CD4-positive, alpha-beta T cell treated with Interleukin-17A for 1 hour (primary cell): Measurements from ENCODE around the gene PYGO1.
"Not testable (repeated sequence)": the region's sequence is repeated elsewhere in the genome, so short reads cannot be mapped to it uniquely, and the experiment has no call there.

Experiments used
- DNase-seq: peaks from one replicate; pipeline ENCODE4 v3.0.0-alpha.2; 2020

The PYGO1 gene, protein sequence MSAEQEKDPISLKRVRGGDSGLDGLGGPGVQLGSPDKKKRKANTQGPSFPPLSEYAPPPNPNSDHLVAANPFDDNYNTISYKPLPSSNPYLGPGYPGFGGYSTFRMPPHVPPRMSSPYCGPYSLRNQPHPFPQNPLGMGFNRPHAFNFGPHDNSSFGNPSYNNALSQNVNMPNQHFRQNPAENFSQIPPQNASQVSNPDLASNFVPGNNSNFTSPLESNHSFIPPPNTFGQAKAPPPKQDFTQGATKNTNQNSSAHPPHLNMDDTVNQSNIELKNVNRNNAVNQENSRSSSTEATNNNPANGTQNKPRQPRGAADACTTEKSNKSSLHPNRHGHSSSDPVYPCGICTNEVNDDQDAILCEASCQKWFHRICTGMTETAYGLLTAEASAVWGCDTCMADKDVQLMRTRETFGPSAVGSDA

DNA sequence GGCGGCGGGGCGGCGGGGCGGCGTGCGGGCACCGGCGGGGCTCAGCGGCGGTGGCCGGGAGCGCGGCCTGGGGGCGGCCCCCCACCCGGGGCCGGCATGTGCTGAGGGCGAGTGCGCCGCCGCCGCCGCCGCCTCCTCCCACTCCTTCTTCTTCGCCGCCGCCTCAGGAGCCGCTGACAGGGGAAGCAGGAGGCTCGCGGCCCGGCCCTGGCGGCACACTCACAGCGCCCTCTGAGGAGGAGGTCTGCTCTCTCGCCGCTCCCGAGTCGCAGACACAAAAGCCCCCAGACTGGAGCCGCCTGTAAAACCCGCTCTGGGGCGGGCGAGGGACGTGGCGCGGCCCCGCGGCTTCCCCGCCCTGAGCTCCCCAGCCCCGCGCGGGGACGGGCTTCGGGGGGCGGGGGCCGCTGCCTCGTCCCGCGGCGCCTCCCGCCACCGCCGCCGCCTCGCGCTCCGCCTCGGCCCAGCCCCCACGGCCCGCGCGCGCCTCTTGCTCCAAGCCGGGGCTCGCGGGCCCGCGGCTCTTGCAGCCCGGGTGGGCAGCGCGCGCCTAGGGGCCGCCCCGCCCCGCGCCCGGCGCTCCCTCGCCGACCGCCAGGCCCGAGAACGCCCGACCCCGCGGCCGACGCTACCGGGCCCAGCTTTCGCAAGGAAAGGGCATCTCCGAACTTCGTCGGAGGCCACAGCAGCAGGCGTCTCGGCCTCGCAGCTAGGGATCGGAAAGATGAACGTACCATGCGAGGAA lies at the start of gene PYGO1:
Gene PYGO1 (minus strand): TSS at position 276 of the 745 bp plus-strand sequence. CDS start 462 bp downstream, outside the sequence.
- DNase-seq = peak; percentile 18

DNA sequence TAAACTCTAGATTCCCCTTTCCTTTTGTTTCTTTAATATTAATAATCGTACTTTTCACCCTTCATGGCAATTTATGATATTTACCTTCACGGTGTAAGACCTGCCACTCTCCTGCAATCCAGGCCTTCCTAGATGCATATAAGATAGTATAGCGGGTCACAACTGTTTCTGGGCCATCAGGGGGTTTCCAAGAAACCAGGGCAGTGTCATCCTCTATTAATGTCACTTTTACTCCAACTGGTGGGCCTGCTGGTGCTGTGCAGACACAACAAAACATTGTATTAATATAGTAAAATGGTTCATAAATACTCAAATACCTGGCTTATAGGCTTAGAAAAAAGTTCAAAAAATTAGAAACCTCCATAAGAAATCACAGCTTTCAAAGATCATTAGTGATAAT lies 48.9 kb upstream of the PYGO1 start:
- DNase-seq = no peak

DNA sequence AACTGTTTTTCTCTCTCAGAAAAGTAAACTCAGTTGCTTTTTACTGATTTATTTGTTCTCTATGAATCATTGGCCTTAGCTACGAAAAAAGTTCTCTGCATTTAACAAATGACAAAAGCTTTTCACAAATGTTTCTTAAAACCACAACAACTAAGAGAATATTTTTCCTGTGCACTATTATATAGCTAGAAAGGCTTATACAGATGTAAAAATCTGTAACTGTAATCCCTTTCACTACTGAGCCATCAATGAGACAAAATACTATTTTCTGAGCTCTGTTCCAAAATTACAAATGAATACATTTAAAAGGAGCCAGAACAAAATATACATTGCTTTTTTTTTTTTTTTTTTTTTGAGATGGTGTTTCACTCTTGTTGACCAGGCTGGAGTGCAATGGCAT lies 45.6 kb upstream of the PYGO1 start:
- DNase-seq = no peak

DNA sequence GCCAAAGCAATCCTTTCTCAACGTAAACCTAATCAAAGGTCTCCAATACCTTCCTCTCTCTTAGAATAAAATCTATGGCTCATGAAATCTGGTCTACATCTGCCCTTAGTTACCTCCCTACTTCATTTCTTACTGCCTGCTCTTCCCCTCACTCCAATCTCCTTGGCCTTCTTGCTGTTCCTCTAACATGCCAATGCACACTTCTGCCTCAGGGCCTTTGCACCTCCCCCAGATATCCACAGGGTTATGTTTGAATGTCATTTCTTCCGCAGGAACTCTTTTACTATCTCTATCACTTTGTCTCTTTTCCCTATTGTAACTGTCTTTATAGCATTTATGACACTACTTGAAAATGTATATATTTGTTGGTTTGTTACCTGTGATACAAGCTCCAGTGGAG lies 44.3 kb upstream of the PYGO1 start:
- DNase-seq = no peak

DNA sequence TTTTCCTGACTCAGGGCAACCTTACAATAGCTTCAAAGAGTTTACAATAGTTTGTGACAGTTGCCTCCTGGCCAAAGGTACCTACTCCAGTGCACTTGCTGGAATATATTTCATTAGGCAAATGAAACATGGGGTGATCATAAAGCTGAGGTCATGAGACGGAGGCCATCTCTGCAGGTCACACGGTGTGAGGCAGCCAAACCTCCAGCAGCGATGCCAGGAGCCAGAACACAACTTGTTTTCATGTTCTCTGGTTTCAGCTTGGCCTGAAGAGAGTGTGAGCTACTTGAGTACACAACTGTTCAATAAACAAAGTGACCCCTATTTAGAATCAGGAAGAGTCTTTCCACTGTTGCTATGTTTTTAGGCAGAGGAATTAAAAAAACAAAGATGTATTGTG lies 42.7 kb upstream of the PYGO1 start:
- no peak for DNase-seq

DNA sequence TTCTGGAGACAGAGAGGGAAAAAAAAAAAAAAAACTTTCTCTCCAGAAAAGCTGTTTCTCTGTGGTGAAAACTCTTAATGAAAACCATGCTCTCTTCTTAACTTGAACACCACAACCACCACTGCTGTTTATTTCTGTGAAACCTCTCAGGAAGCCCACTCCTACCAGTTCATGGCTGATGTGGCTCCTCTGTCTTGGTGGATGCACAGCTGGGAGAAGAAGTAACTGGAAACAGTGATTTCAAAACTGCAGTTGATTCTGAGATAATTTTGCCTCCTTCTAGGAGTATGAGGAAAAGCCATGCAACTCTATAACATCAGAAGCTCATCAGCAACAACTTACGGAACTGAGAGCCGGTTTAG lies 40.2 kb upstream of the PYGO1 start:
- DNase-seq = no peak

DNA sequence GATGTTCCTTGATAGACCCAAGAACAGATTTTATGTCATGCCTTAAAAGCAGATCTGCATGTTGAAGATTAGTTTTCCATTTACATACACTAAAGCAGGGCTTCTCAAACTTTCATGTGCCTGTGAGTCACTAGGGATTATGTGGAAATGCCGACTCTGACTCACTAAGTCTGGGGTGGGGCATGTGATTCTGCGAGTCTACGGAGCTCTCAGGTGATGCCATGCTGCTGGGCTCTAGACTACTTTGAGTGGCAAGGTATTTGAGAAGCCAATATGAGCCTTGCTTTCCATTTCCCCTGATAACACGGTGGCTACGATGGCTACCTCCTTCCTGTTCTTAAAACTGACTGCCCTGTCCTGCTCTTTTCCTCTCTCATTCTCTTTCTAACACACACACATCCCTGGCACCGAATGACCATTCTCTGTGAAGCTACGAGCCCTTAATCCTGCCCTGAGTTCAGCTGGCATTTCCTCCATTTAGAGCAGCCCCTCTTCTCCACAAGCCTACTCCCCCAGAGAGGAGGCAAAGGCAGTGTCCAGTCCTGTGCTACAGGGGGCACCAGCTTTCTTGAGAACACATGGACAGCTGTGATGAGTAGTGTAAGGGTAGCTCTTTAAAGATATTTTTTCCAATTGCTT lies 39.7 kb upstream of the PYGO1 start:
- no peak for DNase-seq

DNA sequence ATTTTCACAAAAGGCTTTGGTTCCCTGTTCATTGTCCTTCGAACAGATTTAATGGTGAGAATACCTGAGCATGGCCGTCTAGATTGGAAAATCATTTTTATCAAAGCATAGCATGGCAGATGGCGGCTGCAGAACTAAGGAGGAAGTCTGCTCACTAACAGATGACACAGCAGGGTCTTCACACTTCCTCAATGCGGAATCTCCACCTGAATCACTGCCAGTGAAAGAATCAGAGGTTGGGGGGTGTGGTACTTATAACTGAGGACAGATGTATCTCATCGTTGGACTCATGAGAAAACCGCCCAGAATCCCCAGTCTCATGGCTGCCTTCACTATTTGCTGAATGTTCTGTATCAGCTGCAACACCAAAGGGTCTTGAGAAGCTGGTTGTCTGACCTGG lies 31.6 kb upstream of the PYGO1 start:
- no peak for DNase-seq

DNA sequence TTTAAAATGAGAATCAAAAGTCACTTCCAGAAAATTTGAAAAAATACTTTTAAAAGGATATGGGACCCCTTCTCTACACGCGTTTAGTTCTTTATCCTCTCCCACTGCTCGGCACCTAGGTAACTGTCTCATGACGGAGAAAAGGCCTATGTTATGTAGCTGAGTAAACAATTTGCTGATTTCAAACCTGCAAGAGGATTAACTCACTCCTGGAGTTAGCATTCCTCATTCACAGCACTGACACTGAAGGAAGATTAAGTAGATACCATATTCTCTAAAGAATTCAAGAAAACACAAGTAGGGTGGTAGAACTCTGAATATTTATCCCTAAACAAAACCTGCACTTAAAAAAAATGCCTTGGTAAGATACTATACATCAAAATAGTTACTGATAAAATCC lies 30.2 kb upstream of the PYGO1 start:
- no peak for DNase-seq

DNA sequence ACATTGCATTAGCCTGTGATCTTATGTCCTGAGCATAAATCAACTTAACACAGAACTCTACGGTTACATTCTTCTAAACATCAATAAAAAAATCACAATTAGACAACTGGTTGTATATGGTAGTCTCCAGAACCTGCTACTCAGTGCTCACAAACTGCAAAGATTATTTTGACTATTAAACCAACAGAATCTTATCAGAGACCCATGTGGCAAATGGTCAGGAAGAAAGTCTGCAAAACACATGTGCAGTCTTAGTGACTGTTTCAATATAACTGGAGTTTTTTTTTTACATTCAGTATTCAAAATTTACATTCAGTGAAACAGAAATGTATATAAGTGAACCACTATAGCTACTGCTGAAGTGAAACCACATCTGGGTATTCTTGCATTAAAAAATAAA lies 27.3 kb upstream of the PYGO1 start:
- DNase-seq = no peak

DNA sequence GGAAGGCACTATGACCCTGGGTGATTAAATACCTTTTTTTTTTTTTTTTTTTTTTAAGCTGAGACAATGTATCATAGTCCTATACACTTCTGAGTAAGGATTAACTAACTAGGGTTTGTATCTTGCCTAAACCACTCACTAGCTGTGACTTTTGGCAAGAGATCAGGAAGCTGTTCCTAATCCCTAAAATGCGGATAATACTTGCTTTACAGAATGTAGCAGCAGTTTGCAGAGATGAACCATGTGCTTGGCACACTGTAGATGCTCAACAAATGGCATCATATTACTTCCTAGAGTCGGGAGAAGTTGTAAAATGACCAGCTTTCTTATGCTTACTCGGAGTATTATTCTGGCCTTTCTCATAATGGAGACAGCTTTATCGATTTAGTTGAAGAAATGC lies 25.6 kb upstream of the PYGO1 start:
- no peak for DNase-seq

DNA sequence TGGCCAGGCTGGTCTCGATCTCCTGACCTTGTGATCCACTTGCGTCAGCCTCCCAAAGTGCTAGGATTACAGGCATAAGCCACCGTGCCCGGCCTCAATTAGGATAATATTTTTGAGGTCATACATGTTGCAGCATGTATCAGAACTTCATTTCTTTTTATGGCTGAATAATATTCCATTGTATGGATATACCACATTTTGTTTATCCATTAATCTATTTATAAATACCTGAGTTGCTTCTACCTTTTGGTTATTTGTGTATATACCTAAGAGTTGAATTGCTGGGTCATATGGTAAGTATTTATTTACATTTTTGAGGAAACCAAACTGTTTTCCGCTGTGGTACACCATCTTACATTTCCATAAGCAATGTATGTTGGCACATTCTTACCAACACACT lies 18.1 kb upstream of the PYGO1 start:
- DNase-seq = no peak

DNA sequence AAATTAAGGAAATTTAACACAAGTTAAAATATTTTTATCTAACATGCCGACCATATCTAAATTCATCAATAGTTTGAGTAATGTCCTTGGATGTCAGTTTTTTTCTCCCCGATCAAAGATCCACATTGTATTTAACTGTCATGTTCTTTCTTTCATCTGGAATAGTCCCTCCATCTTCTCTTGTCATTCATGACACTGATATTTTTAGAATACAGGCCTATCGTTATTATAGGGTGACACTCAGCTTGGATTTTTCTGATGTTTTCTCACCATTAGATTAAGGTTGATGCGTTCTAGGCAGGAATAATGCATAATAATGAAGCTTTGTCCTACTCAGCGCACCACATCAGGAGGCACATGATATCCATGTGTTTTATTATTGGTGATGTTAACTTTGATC lies 13.2 kb upstream of the PYGO1 start:
- no peak for DNase-seq

DNA sequence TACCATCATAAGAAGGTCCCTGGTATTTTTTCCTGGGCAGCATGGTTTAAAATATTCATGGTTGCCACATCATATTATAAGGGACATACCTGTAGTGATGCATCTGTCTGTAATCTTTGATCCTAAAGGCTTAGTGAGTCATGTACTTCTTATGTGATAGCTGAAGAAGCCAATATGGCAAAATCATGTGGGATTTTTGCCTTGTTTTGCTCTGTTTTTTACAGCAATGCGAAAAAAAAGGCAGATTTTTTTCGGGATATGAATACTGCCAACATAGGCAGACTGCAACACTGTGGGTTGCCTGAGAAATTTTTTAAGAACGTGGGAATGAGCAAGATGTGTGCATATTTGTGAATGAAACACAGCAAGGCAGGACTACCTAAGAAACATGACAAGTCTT lies 11.3 kb upstream of the PYGO1 start:
- no peak for DNase-seq

DNA sequence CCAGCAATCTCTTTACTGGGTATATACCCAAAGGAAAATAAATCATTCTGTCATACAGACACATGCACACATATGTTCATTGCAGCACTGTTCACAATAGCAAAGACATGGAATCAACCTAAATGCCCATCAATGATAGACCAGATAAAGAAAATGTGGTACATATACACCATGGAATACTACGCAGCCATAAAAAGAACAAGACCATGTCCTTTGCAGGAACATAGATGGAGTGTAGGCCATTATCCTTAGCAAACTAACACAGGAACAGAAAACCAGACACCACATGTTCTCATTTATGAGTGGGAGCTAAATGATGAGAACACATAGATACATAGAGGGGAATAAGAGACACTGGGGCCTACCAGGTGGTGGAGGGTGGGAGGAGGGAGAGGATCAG lies 4.9 kb upstream of the PYGO1 start:
- not testable (repeated sequence) for DNase-seq

DNA sequence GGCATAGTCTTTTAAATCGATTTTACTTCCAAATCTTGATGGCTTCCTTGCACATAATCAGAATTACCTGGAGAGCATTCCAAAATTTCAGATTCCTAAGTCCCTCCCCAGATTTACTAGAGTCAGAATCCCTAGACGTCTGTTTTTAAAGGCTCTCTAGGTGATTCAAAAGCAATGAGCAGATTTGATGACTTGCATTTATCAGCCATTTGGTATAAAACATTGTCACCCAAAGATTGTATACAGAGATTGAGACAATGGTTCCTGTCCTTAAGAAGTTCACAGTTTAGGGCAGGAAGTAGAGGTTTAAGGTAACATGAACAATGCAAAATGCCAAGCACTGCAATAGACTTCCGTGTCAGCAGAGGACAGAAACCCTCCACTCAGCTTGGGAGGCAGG lies 2.6 kb upstream of the PYGO1 start:
- no peak for DNase-seq

DNA sequence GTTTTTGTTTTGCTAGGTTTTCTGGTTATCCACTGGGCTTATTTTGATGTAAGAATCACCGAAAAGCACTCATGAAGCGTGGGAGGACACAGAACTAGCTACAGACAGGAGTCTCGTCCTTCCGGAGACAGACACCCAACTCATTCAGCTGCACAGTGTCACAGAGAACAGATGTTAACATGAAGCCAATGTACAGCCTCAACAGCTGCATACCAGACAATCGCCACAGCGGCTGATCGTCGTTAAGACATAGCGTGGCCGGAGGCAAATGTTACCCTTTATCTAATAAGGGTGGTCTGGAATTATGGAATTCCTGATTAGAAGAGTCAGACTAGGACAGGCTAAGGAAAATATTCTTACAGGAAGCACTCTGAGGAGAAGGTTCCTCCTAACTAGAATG lies 1.1 kb upstream of the PYGO1 start:
- no peak for DNase-seq

DNA sequence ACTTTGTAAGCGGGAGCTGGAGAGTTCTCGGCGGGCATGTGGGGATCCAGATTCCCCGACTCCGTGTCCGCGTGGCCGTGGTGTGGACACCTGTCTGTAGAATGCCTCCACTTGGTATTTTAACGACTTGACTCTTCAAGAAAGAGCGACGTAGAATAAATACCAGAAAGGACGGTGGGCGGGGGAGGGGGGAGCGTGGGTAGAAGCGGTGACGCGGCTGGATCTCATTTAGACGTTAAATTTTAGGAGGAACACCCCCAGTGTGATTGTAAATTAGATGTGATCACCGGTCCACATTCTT lies 620 bp upstream of the PYGO1 start:
- DNase-seq = no peak

DNA sequence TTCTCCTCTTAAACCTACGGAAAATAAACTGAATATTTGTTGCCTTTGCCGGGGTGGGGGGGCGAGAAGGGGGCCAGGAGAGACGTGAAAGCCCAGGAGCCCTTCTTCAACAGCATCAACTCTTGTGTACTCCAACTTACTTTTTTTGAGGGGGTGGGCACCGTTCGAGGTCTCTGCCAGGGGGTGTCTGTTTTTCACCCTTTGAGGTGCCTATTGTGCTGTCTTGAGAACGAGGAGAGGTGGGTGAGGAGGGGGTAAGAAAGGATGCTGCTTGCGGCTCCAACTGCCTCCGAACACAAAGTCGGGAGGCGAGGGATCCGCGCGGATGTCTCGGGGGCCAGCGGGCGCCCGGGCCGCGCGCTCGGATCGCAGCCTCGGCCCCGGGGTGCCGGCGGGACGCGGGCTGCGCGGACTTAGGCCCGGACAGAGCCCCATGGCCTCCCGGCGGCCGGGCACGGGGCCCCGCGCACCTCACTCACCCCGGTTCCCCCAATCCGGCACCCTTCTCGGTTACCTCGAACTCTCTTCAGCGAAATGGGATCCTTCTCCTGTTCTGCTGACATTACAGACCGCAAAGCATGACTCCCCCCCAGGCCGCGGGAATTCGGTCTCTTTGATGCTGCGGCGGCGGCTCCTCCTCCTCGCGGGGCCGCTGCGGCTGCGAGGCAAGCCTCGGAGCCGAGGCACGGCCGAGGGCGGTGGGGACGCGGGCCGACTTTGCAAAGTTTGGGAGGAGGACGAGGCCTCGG lies 650 bp downstream of the PYGO1 start:
- DNase-seq = no peak

DNA sequence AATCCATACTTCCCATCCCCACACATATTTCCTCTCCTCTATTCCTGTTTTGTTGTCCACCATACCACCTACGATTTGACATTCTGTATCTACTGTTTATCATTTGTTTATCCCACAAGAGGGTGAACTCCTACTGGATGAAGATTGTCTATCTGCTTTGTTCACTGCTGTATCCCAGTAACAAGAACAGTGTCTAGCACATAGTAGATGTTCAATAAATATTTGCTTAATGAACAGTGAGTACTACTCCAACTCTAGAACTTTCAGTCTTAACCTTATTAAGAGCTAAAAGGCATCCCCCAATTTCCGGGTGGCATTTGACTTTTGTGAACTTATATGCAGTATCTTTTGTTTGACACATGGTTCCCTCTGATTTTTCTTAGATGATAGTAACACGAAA lies 1.3 kb downstream of the PYGO1 start:
- DNase-seq = no peak

DNA sequence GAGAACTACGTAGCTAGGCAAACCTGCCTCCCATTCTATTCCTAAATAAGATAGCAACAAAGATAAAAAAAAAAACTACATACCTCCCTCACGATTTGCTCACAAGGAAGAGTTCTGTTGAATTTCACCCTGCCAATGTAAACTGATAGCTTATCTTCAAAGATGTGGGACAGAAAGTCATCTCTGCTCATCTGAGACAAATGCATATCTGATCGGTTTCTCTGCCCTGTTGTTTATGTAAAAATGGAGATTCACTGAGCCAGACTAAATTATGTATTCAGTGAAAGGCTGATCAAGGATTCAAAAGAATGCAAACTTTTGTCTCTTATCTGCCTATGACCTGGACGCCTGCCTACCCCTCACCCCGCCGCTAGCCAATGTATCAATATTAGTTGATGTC lies 11.2 kb downstream of the PYGO1 start:
- DNase-seq = no peak

DNA sequence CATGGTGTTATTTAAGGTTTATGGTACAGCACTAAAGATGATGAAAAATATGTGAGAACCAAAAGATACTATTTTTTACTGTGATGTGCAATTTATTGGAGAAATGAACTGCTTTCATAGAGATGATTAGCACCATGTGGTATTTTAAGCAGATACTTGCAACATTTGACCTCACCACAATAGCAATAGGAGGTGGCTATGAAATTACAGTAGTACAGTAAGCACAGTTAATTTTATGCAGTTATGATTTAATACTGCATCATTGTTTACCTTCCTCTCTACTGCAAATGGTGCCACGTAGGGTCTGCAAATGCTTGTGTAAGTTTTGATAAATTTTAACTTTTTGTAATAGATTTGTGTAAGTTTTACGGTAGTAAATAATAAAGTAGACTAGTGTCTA lies 14.0 kb downstream of the PYGO1 start:
- no peak for DNase-seq

DNA sequence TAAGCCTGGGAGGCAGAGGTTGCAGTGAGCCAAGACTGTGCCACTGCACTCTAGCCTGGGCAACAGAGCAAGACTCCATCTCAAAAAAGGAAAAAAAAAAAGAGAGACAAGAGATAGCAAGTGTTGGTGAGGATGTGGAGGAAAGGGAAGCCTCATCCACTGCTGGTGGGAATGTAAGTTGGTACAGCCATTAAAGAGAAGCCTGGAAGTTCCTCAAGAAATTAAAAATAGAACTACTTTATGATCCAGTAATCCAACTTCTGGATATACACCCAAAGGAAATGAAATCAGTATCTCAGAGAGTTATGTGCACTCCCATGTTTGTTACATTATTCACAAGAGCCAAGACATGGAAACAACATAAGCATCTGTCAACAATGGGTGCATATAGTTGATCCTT lies 14.9 kb downstream of the PYGO1 start:
- DNase-seq = no peak
